HEK293T (cell line): Measurements from ENCODE around the gene SLC43A2.

Source experiments
- ARNT ChIP-seq: fragments of 450-650 bp; IDR thresholded peaks from 2 replicates; pipeline ENCODE4 v1.6.1; 2017; ENCODE audit warnings: mild to moderate bottlenecking
- SUZ12 ChIP-seq: fragments of 450-650 bp; IDR thresholded peaks from 2 replicates; pipeline ENCODE4 v1.6.1; 2016; ENCODE audit warnings: mild to moderate bottlenecking

DNA sequence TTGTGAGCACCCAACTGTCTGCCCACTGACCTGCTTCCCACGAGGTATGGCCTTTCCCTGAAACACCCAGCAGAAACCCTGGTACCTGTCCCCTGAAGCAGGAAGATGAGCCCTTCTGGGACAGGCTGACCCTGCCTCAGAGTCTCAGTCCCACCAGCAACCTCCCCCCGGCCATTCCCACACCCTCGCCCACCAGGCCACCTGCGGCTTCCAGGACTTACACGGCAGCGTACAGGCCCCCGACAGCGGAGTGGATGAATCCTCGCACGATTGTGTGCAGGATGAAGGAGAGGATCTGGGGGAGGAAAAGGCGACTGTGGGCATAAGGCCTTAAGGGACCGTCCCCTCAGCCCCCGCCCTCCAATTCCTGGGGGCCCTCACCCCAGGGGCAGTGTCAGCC lies 50.6 kb downstream of the SLC43A2 start:
- TF ChIP-seq SUZ12 (no peak), ARNT (no peak)
